ENCODE data around the gene PFDN5.
A peak's percentile ranks its signal among the peaks of the same experiment; 100 is the strongest.
"Not testable (repeated sequence)": the region's sequence is repeated elsewhere in the genome, so short reads cannot be mapped to it uniquely, and the experiment has no call there.

PFDN5 gene

DNA sequence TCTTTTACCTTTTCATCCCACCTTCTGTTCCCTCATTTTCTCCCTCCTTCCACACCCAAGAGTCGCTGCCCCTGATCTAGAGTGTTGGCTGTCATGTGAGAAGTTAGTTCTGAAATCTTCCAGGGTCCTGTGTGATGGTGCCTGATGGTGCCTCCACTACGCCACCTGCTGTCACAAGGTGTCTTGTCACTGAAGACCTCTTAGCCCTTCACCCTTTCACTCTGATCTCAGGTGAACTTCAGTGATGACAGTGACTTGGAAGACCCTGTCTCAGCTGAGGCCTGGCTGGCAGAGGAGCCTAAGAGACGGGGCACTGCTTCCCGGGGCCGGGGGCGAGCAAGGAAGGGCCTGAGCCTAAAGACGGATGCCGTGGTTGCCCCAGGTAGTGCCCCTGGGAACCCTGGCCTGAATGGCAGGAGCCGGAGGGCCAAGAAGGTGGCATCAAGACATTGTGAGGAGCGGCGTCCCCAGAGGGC, 7.6 kb upstream of the PFDN5 start:
- peak; percentile 38 for DNase-seq

DNA sequence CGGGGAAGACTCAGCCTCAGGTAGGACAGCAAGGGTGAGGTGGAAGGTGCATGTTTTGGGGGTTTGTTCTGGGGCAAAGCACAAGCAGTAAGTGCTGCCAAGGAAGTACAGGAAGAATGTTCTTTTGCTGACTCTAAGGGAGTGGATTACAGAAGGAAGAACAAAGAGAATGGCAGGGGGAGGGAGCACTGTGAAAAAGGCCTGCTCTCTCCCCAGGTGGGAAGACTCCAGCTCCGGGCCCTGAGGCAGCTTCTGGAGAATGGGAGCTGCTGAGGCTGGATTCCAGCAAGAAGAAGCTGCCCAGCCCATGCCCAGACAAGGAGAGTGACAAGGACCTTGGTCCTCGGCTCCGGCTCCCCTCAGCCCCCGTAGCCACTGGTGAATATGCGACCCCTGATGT, 7.0 kb upstream of the PFDN5 start:
- no peak for DNase-seq

DNA sequence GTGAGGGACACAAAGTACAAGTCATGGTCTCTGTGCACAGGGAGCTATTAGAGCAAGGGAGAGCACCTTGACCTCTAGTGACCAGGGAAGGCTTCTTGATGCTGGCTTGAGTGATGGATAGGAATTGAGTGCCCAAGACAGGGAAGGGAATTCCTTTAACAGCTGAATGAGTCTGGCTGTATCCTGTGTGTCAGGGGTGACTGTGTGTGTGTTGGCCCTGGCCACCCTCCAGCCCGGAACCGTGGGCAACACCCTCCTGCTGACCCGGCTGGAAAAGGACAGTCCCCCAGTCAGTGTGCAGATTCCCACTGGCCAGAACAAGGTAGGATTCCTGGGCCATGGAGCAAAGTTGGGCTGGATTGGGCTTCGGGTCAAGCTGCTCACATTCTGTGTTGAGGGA, 5.5 kb upstream of the PFDN5 start:
- no peak for DNase-seq

- DNase-seq = no peak
Measured at GRCh38 chr12:53290661-53291060, 4.7 kb upstream of the PFDN5 start.

- peak; percentile 79 for DNase-seq
Measured at GRCh38 chr12:53292426-53292825, 2.9 kb upstream of the PFDN5 start.

GRCh38 chr12:53295891-53296219, 513 bp downstream of the PFDN5 start:
- DNase-seq = no peak

- not testable (repeated sequence) for DNase-seq
Measured at GRCh38 chr12:53297106-53297505, 1.8 kb downstream of the PFDN5 start.

- DNase-seq = no peak
Measured at GRCh38 chr12:53298164-53298563, 2.8 kb downstream of the PFDN5 start.

GRCh38 chr12:53299101-53299453, 3.7 kb downstream of the PFDN5 start:
- no peak for DNase-seq

GRCh38 chr12:53299454-53300180, 4.3 kb downstream of the PFDN5 start, which contains the start of gene MYG1:
TSS of gene MYG1 (plus strand) at chr12:53299695. CDS start at chr12:53299738, 43 bp downstream.
- peak; percentile 92 for DNase-seq

GRCh38 chr12:53300187-53300586, 4.8 kb downstream of the PFDN5 start:
- no peak for DNase-seq

GRCh38 chr12:53302903-53303302, 7.6 kb downstream of the PFDN5 start:
- no peak for DNase-seq

GRCh38 chr12:53306826-53307225, 11.5 kb downstream of the PFDN5 start:
- no peak for DNase-seq

GRCh38 chr12:53308276-53308675, 12.9 kb downstream of the PFDN5 start:
- no peak for DNase-seq

GRCh38 chr12:53313996-53314395, 18.7 kb downstream of the PFDN5 start:
- no peak for DNase-seq

DNA sequence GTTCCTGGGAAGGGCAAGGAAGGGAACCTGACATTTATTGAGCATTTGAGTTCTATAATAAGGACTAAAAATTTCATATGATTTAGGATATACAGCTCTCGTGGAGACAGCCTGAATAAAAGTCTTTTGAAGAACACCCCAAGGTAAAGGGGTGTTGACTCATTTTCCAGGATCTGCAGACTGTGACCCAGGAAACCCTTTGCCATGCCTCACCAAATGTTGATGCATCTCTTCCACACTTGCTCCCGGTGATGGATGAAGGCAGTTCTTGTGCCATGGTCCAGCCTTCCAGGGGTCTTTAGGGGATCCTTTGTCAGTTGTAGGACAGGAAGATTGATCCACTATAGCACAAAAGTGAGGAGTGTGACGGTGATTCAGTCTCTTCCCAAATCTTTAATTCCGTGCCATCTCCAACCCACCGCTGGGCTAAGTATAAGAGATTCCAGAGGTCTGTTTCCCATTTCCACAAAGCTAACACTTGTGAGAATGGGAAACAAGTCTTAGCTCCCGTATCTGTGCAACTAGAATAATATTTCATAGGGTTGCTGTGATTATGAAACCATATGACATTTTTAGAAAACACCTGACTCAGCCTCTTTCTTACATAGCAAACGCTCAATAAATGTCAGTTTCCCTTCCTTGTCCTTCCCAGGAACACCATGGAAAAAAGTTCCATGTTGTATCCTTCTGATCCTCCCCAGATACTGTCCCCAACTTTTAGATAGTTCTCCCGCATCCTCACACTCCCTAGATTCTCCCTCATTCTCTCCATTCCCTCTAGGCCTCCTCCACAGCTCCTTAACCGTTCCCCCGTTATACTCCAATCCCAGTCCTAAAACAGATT, 25.2 kb downstream of the PFDN5 start:
- no peak for DNase-seq

GRCh38 chr12:53324113-53324778, 28.9 kb downstream of the PFDN5 start:
- DNase-seq = no peak

DNA sequence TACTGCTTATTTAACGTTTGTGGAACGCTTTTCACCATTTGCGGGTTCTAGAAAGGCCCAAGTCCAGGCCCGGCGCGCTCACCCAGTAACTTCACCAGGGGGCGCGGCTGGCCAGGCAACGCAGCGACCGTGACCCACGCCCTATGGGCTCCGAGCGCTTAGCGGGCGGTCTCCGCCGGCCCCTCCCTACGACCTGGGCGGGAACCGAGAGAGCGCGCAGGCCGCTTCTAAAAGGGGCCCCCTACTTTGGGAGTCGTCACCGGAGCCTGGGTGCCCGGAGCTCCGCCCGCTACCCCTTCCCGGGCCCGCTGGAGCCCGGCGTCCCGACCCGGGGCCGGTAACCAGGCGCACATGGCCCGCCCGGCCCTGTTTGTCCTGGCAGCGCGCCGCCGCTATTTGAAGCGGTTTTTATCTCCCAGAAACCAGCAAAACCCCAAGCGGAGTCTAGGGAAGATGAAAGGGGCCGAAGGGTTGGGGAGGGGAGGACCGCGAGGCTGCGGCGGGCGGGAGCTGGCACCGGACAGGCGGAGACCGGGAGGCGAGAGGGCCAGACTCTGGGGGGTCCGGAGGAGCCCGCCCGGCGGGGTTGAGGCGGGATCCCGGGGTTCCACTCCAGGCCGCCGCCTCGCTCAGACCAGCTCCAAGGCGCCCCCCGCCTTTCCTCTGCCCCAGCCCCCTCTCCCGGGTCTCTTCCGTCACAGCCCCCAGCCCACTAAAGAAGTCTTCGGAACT, 29.6 kb downstream of the PFDN5 start:
- peak; percentile 83 for DNase-seq

DNA sequence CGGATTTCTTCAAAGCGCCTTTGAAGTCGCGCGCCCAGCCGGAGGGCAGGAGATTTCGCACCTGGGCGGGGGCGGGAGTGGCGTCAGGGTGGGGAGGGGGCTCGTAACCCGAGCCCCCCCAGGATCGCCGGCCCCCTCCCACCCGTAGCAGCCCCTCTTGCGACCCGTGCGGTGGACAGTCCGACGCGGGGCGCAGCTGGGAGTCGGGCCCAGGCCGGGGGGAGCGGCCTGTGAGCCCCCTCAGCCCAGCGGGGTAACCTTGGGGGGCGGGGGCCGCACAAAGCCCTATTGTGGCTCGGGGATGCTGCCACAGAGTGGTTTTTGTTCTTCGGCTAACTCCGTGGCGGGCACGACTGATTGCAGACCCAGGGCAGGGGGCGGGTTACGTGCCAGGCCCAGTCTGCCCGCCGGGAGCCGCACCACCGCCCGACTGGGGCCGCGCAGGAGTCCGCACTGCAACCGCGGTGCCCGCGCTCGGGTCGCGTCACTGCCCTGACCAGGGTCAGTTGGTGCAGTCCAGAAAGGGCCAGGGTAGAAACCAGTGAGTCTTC, 30.2 kb downstream of the PFDN5 start:
- no peak for DNase-seq

- DNase-seq = no peak
Measured at GRCh38 chr12:53326460-53327185, 31.3 kb downstream of the PFDN5 start.

DNA sequence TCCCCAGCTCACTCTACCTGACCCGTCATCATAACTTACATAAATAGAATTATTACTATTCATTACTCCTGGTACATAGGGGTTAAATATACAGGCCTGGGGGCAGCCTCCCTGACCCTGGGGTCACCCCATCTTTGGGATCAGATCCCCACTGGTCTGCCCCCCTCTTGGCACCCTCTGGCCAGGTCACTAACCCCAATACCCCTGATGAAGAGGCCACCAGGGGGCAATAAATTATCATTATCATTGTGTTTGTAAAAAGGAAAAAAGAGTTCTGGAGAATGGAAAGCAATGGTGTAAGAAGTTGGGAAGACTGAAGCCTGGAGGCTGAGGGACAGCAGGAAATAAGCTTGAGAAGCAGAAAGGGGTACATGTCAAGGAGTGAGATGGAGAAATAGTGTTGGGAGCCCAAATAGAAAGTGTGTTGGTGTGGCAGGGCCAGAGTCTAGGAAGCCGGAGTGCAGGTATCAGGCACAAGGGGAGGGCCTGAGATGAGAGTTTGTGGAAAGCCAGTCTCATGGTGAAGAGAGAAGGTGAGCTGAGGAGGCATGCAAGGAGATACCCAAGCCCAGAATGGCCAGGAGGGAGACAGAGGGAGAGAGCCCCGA, 32.2 kb downstream of the PFDN5 start:
- no peak for DNase-seq

DNA sequence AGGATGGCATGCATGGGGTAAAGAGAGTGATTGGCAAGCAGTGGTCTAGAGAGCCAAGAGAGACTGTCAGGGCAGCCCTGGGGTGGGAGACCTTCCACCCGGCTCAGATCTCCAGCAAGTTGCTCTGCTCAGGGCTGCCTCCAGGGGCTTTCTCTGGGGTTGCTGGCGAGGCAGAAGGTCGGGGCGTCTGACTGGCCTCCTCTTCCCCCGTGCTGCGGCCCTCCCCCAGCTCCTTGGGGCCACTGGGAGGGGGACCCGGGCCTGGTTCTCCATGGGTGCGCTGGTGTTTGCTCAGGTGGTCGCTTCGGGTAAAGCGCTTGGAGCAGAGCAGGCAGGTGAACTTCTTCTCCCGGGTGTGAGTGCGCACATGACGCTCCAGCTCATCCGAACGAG, 32.7 kb downstream of the PFDN5 start:
- no peak for DNase-seq

Data from NCI-H345 (cell line).